Left colon (tissue), 2 donors: Measurements from ENCODE around the gene ZNF397. TPM values are rescaled to one million over a fixed set of nuclear protein-coding genes. Genes with fewer than 3 reads are reported as not detected.

Experiments
- ATAC-seq: fragments of 200-7000 bp; cut with Tn5 transposase; one replicate; pipeline ENCODE4 v1.9.1; 2020; ENCODE audit warnings: mild to moderate bottlenecking, moderate library complexity
- DNase-seq, 2 donors: peaks; one replicate each; pipeline ENCODE4 v3.0.0-alpha.2; 2020
- intact Hi-C, 2 donors: fragments of 100-400 bp; cut with DNase I in 1 of 2; cut with micrococcal nuclease in 1 of 2; formaldehyde crosslinking; loops; one replicate each; pipeline versions ENCODE4 v1.11.2 to v1.14.0; 2022; cut with DNase I, micrococcal nuclease
- total RNA-seq, 2 donors: library from RNA; stranded (reverse); fragmentation: NEBNext Ultra II Directional; extraction: Animal tissue kit (Norgen Biotek cat#: 25700); gene quantifications; one replicate each; pipeline ENCODE4 v1.2.1, GENCODE V29; 2021
- donor health status: DM: no; HTN: no; CAD: no.
- donor health status: DM: yes; HTN: yes; CAD: no.

The ZNF397 gene
- total RNA-seq, 2 donors from 2014 or later = 18.0 to 20.1 TPM

DNA sequence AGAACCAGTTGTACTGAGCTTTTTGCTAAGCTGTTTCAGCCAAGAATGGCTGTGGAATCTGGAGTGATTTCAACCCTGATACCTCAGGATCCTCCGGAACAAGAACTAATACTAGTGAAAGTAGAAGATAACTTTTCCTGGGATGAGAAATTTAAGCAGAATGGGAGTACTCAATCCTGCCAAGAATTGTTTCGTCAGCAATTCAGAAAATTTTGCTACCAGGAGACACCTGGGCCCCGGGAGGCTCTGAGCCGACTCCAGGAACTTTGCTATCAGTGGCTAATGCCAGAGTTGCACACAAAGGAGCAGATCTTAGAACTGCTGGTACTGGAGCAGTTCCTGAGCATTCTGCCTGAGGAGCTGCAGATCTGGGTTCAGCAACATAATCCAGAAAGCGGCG is 1.6 kb downstream of the ZNF397 start:
- ATAC-seq (no peak), DNase-seq (no peak)
- intact Hi-C loops = no loop called here

DNA sequence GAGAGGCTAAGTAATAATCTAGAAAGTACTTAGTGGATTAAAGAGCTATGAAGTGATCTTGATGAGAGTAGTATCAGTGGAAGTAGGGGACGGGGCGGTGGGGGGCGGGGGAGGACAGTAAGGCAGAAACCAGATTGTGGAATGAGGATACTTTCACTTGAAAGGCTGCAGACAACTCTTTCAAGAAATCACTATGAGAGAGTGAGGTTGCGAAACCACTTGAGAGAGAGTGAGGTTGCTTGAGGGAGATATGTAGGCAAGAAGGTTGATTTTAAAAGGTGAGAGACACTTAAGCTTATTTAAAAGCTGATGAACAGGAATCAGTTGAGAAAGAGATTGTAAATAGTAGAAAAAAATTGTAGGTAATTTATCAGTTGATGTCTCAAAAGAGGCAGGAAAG is 3.8 kb downstream of the ZNF397 start:
- ATAC-seq (no peak), DNase-seq (no peak)
- intact Hi-C loops = no loop called here

DNA sequence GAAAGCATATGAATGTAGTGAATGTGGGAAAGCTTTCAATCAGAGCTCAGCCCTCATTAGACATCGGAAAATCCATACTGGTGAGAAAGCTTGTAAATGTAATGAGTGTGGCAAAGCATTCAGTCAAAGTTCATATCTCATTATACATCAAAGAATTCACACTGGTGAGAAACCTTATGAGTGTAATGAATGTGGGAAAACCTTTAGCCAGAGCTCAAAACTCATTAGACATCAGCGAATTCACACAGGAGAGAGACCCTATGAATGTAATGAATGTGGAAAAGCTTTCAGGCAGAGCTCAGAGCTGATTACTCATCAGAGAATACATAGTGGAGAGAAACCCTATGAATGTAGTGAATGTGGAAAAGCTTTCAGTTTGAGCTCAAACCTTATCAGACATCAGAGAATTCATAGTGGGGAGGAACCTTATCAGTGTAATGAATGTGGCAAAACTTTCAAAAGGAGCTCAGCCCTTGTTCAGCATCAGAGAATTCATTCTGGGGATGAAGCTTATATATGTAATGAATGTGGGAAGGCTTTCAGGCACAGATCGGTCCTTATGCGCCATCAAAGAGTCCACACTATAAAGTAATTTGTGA is 5.0 kb downstream of the ZNF397 start:
- DNase-seq = no peak
- intact Hi-C loops = no loop called here
- no peak for ATAC-seq

DNA sequence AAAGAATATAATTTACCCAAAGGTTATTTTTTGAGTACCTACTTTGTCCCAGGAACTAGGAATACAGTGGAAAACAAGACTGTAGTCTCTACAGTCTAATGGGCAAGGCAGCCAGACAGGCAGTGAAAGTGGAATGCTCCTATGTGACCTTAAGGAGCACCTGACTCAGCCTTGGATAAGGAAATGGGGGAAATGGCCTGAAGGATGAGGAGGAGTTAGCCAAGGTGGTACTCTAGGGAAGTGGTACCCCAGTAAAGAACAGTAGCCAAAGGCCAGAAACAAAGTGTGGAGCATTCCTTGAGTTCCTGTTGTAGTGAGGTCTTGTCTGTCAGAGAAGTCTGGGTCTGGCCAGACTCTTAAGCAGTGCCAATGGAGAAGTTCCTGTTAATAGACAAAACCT is 6.0 kb downstream of the ZNF397 start:
- no peak for DNase-seq
- no peak for ATAC-seq
- intact Hi-C loops = no loop called here

DNA sequence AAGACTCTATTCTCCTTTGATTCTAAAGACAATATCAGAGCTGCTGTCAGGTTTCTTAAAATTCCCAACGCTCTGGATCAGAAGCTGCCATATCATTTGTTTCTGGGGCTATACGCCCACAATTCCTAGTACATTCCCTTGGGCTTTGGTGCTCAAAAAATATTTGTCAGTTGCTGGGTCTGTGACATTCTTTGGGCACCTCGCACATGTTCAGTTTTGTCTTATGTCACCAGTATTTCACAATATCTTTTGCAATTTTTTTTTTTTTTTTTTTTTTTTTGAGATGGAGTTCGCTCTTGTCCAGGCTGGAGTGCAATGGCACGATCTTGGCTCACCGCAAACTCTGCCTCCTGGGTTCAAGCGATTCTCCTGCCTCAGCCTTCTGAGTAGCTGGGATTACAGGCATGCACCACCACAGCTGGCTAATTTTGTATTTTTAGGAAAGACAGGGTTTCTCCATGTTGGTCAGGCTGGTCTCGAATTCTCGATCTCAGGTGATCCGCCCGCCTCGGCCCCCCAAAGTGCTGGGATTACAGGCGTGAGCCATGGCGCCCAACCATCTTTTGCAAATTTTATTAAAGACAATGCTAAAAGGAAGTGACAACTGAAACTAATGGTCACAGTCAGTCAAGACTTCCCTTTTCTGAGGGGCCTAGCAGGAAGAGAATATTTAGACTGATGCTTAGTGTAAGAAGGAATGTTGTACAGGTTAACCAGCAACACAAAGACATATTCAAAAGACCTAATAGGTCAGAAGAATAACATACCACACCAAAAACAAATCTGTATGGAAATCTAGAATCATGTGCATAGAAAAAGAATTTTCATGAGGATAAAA is 6.8 kb downstream of the ZNF397 start:
- intact Hi-C loops = no loop called here
- DNase-seq (no peak), ATAC-seq (no peak)

DNA sequence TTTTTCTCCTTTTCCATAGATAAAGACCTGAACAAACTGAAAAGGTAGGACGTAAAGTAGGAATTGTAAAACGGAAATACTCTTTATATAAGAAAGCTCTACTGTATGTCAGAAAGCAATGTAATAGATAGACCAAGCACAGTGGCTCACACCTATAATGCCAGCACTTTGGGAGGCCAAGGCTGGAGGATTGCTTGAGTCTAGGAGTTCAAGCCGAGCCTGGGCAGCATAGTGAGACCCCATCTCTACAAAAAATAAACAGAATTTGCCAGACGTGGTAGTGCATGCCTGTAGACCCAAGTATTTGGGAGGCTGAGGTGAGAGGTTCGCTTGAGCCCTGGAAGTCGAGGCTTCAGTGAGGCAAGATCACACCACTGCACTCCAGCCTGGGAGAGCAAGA is 7.6 kb downstream of the ZNF397 start:
- intact Hi-C loops = no loop called here
- no peak for DNase-seq
- ATAC-seq = no peak

DNA sequence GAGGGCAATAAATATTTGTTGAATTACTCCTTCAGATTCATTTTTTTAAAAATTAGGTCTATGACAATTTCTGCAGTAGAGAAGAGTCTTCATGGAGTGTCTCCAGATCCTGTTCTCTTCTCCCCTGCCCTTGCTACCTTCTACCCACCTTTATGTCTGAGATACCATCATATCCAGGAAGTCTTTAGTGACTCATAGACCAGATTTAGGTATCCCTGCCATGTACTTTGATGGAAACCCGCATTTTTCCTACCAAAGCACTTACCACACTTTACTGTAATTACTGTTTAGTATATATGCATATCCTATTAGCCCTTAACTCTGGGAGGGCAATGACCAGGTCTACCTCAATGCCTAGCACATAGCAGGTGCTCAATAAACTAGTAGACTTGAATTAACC is 11.6 kb downstream of the ZNF397 start:
- ATAC-seq = no peak
- no peak for DNase-seq
- intact Hi-C loops = no loop called here

DNA sequence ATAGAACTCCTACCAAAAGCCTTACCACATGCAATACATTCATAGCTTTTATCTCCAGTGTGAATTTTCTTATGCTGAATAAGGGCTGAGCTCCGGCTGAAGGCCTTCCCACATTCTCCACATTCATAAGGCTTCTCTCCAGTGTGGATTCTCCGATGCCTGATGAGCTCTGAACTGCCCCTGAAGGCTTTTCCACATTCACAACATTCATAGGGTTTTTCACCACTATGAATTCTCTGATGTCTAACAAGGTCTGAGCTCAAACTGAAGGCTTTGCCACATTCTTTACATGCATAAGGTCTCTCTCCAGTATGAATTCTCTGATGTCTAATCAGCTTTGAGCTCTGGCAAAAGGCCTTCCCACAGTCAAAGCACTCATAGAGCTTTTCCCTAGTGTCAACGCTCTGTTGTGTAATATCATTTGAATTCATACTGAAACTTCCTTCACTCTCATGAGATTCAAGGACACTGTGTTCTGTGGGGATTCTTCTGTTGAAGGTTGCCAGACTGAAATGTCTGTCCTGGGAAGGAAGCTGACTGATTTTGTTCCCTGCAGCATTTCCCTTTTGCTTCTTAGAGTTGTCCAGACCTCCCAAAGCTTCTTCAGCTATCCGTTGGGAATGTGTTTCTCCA is 12.9 kb downstream of the ZNF397 start:
- no peak for ATAC-seq
- DNase-seq = no peak
- intact Hi-C loops = no loop called here

DNA sequence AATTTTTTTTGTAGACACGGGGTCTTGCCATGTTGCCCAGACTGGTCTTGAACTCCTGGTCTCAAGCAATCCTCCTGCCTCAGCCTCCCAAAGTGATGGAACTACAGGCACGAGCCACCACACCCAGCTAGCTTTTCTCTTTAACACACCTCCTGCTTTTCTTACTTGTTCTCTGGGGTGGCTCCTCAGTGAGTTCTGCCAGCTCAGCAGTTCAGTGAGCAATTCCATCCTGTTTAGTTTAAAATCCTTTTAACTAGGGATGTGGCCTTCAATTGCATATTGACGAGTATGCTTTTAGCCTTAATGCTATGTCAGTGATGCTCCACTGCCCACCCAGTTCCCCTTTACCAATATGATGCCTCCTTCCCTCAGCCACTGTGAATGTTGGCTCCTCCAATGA is 16.1 kb downstream of the ZNF397 start:
- intact Hi-C loops = no loop called here
- ATAC-seq = no peak
- no peak for DNase-seq

DNA sequence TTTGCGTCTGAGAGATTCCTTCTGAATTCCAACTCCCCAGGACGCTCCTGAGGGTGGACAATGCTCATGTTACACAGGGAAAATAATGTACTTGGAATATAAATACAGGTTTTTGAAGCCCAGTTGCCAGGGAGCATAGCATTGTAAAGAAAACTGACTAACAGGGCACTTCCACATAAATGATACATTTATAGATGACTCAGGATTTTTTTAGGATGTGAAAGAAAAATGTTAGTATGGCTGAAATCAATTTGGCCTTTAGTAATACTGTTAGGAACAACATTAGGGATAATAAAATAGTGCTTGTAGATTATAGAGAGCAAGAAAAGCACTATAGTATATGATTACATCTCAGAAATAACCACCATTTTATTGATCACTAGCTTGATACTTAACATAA is 23.6 kb downstream of the ZNF397 start:
- intact Hi-C loops = no loop called here
- DNase-seq (no peak), ATAC-seq (no peak)

DNA sequence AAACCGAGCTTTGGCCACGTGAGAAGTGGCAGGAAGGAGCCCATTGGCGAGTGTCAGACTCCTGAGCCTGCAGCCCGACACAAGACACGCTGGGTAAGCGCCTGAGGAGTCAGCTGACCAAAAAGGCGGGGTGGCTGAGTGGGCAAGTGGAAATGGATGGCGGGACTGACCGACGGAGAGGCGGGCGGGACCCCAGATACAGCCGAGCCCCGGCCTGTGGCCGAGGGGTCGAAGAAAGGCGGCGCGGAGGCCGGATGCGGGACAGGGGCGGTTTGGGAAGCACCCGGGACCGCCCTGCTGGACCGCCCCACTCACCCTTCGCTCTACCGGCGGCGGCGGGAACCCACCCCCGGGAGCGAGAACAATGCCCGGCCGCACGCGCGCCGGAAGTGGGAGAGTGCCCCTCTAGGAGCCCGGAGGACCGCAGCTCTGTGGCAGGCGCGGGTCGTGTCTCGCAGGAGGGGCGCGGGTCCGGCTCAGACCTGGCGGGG is 26.4 kb downstream of the ZNF397 start:
- intact Hi-C loops = no loop called here
- ATAC-seq (peak; percentile 94), DNase-seq (peak; percentile 80 to 85)

DNA sequence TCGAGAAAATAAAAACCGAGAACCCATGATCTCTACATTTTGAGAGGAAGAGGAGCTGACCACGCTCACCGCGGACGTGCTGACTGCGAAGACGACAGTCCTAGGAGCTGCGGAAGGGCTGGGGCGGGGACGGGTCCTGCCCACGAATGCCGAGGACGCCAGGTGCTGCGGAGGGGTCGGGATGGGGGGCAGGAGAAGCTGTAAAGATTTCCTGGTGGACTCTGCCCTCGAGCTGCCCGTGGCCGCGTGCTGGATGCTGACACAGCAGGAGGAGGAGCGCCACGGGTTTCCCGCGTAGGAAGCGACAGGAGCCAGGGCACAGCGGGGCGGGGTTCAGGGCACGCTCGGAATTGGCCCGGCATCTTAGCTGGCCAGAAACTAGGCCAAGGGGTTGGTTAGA is 27.0 kb downstream of the ZNF397 start:
- intact Hi-C loops = no loop called here
- ATAC-seq = peak; percentile 64
- peak; percentile 33 to 54 for DNase-seq

DNA sequence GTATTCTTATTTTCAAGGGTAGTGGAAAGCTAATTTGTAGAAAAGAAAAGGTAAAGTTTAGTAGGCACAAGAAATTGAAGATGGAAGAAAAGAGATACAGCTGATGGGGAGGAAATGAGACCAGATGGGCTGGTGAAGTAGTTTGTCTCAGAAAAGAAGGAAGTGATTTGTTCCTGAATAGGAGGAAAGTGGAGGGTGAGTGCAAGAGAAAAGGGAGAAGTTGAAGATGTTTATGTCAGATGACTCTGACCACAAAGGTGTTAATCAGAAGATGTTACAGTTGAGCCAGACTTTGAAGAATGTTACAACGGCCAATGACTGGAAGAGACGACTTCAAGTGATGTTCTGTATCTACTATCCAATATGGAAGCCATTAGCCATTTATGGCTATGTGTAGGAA is 28.0 kb downstream of the ZNF397 start:
- no peak for DNase-seq
- no peak for ATAC-seq
- intact Hi-C loops = no loop called here

DNA sequence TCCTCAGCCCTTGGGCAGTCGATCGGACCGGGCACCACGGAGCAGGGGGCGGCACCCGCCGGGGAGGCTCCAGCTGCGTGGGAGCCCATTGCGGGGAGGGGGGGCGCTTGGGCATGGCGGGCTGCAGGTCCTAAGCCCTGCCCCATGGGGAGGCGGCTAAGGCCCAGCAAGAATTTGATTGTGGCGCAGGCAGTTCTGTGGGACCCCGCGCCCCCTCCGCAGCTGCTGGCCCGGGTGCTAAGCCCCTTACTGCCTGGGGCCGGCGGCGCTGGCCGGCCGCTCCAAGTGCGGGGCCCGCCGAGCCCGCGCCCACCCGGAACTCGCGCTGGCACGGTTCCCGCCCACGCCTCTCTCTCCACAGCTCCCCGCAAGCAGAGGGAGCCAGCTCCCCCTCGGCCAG is 30.8 kb downstream of the ZNF397 start:
- ATAC-seq = no peak
- no peak for DNase-seq
- intact Hi-C loops = no loop called here

DNA sequence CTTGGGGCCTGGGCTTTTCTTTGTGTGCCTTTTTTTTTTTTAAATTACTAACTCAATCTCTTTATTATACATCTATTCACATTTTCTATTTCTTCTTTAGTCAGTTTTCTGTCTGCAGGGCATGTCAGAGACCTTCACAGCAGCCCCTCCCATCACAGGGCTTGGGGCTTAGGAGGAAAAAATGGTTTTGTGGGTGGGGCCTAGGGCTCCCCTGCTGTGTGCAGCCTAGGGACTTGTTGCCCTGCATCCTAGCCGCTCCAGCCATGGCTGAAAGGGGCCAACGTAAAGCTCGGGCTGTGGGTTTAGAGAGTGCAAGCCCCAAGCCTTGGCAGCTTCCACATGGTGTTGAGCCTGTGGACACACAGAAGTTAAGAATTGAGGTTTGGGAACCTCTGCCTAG is 35.4 kb downstream of the ZNF397 start:
- intact Hi-C loops = no loop called here
- DNase-seq (no peak), ATAC-seq (no peak)

DNA sequence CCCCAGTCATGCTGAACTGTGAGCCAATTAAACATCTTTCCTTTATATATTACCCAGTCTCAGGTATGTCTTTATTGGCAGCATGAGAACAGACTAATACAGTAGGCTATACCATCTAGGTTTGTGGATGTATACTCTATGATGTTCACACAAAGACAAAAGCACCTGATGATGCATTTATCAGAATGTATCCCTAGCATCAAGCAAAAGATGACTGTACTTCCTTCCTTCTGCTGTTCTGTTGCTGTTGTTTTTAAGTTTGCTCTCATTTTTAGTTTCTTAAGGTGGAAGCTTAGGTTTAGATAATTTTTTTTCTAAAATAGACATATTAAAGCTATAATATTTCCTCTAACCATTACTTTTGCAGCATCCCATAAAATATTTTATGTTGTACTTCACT is 36.8 kb downstream of the ZNF397 start:
- DNase-seq = no peak
- intact Hi-C loops = no loop called here
- no peak for ATAC-seq

DNA sequence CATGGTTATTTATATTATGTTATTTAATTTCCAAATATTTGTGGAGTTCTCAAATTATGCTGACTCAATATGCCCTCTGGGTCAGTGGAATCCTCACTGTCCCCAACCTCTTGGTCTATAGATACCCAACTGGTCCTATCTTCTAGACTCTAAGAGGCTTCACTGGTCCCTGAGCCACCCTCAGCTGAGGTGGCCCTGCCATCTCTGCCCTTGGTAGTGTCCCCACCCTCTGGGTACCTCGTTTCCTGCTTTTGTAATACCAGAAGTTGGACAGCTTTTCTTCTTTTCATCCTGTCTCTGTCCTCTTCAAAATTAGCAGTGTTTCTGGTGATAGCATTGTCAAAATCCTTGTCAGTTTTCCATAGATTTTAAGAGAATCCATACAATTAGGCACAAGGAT is 37.3 kb downstream of the ZNF397 start:
- DNase-seq (no peak), ATAC-seq (no peak)
- intact Hi-C loops = no loop called here

DNA sequence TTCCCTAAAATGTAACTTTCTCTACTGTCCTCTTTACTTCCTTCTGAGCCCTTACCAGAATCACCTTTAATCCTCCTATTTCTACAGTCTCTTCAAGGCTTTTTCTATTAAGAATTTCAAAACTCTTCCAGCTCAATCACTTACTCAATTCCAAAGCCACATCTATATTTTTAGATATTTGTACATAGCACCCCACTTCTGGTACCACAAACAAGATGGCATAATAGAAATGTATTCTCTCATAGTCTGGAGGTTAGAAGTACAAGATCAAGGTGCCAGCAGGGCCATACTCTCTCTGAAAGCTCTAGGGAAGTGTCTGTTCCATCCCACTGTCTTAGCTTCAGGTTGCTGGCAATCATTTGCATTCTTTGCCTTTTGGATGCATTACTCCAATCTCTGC is 38.1 kb downstream of the ZNF397 start:
- DNase-seq = no peak
- intact Hi-C loops = no loop called here
- no peak for ATAC-seq

DNA sequence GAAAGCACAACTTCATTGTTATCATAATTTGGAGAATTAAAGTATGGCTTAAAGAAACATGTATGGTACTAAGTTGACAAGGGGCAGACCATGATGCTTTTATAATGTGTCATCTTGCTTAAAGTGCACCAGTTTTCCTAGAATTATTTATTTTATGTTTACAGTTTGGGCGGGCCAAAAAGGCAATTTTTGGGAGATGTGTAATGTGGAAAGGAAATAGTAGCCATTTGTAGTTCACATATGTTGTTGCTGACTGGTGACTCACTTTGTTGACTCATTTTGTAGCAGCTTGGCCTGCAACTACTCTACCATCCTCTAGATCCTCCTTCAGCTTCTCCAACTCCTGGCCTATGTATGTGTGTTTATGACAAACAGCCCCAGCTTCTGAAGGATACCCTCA is 41.5 kb downstream of the ZNF397 start:
- peak; percentile 44 for ATAC-seq
- intact Hi-C loops = no loop called here
- DNase-seq = no peak
